WERI-Rb-1 (cell line): ENCODE measurements around the gene SGCA.

Experiments used
- DNase-seq: peaks from one replicate; pipeline ENCODE4 v3.0.0-alpha.2; 2020
- H3K27ac ChIP-seq: fragments of 250-450 bp; sonication (Bioruptor Pico); 2 replicates; pipeline ENCODE4 v1.5.1; 2020; ENCODE audit warnings: mild to moderate bottlenecking, moderate library complexity
- H3K27me3 ChIP-seq: fragments of 250-450 bp; sonication (Bioruptor Pico); 2 replicates; pipeline ENCODE4 v1.5.1; 2021; ENCODE audit warnings: mild to moderate bottlenecking, low read depth, moderate library complexity; ENCODE audit not compliant: insufficient read depth, severe bottlenecking
- H3K36me3 ChIP-seq: fragments of 250-450 bp; sonication (Bioruptor Pico); 2 replicates; pipeline ENCODE4 v1.5.1; 2020; ENCODE audit warnings: mild to moderate bottlenecking, moderate library complexity
- H3K4me3 ChIP-seq: 2 replicates; pipeline ENCODE4 v1.5.1; 2011; ENCODE audit warnings: low read depth, mild to moderate bottlenecking, control low read depth, low read length
- H3K9me3 ChIP-seq: fragments of 250-450 bp; sonication (Bioruptor Pico); 2 replicates; pipeline ENCODE4 v1.5.1; 2021; ENCODE audit warnings: mild to moderate bottlenecking, moderate library complexity; ENCODE audit not compliant: severe bottlenecking
- CTCF ChIP-seq: IDR thresholded peaks from 2 replicates; pipeline ENCODE4 v1.5.1; 2011; ENCODE audit warnings: low read depth, mild to moderate bottlenecking, control low read depth, inconsistent platforms, low read length

SGCA gene

GRCh38 chr17:50183421-50183994 is 17.7 kb downstream of the SGCA start:
- Histone ChIP-seq H3K36me3 (peaks cover 22% of the 10 kb centered on the region), H3K27ac (no peak overlapping the region), H3K9me3 (no peaks in the 10 kb centered on the region), H3K27me3 (no peaks in the 10 kb centered on the region), H3K4me3 (no peak overlapping the region)
- no peak for DNase-seq
- no peak for TF ChIP-seq CTCF

GRCh38 chr17:50184064-50184463 is 18.3 kb downstream of the SGCA start:
- no peak for DNase-seq
- Histone ChIP-seq H3K36me3 (peaks cover 24% of the 10 kb centered on the region), H3K4me3 (no peak overlapping the region), H3K9me3 (no peaks in the 10 kb centered on the region), H3K27me3 (no peaks in the 10 kb centered on the region), H3K27ac (no peak overlapping the region)
- 0 out of 2 replicates have a peak, but pooled peaks have one; percentile 4 for TF ChIP-seq CTCF

- no peak for TF ChIP-seq CTCF
- Histone ChIP-seq H3K4me3 (no peak overlapping the region), H3K27ac (no peak overlapping the region), H3K36me3 (peaks cover 24% of the 10 kb centered on the region), H3K9me3 (no peaks in the 10 kb centered on the region), H3K27me3 (no peaks in the 10 kb centered on the region)
- no peak for DNase-seq
Measured at GRCh38 chr17:50184611-50185398, 19.0 kb downstream of the SGCA start.

- Histone ChIP-seq H3K4me3 (no peak overlapping the region), H3K27me3 (no peaks in the 10 kb centered on the region), H3K9me3 (no peaks in the 10 kb centered on the region), H3K27ac (no peak overlapping the region), H3K36me3 (peaks cover 24% of the 10 kb centered on the region)
- no peak for TF ChIP-seq CTCF
- DNase-seq, result no peak
Measured at GRCh38 chr17:50185631-50186471, 20.0 kb downstream of the SGCA start.

GRCh38 chr17:50186661-50187393 is 21.0 kb downstream of the SGCA start:
- no peaks in the 10 kb centered on the region for H3K9me3 ChIP-seq
- H3K4me3 ChIP-seq, result no peak overlapping the region
- H3K27me3 ChIP-seq, result no peaks in the 10 kb centered on the region
- H3K36me3 ChIP-seq, result peaks cover 27% of the 10 kb centered on the region
- H3K27ac ChIP-seq, result no peak overlapping the region
- no peak for DNase-seq
- no peak for TF ChIP-seq CTCF
